HUES64 (cell line): ENCODE measurements around the gene TACC2.

Source experiments
- H3K27ac ChIP-seq: 2 replicates; pipeline ENCODE4 v1.7.0; 2013; ENCODE audit warnings: low read depth, low read length, inconsistent platforms
- H3K27me3 ChIP-seq: 2 replicates; pipeline ENCODE4 v1.6.1; 2013; ENCODE audit warnings: mild to moderate bottlenecking, low read length; ENCODE audit not compliant: insufficient read depth
- H3K36me3 ChIP-seq: 2 replicates; pipeline ENCODE4 v1.6.1; 2013; ENCODE audit warnings: mild to moderate bottlenecking, low read length; ENCODE audit not compliant: insufficient read depth
- H3K4me1 ChIP-seq: 2 replicates; pipeline ENCODE4 v1.6.1; 2013; ENCODE audit warnings: mild to moderate bottlenecking, low read length, moderate library complexity; ENCODE audit not compliant: insufficient read depth
- H3K4me3 ChIP-seq: 2 replicates; pipeline ENCODE4 v1.5.1; 2013; ENCODE audit warnings: mild to moderate bottlenecking, low read length, moderate library complexity
- H3K9ac ChIP-seq: 2 replicates; pipeline ENCODE4 v1.6.1; 2013; ENCODE audit warnings: mild to moderate bottlenecking, low read depth, low read length
- H3K9me3 ChIP-seq: 2 replicates; pipeline ENCODE4 v1.6.1; 2013; ENCODE audit warnings: low read depth, low read length; ENCODE audit not compliant: insufficient read depth
- WGBS: fragments of 150-250, 120-280 bp; methylation state at CpG from one replicate; pipeline ENCODE4 v1.1.7; 2013; ENCODE audit warnings: missing lambda C conversion rate; 5-methylcytosine and 5-hydroxymethylcytosine counted together

TACC2 gene

DNA sequence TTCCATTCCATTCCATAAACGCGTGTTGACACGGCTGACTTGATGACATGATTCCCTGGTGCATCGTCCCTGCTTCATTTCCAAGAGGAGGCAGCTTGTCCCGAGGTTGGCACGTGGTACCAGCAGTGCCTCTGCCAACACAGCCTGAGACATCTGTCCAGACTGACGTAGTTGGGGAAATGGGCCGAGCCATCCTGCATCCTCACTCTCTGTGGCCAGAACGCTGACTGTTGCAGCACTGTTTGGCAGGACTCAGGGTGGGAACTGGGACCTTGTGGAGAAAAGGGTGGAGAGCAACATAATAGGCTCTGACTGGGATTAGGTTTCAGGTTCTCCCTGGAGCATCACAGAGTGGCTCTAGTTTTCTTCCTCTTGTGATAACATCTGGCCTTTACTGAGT is 163.6 kb downstream of the TACC2 start:
- Histone ChIP-seq H3K27ac (no peak overlapping the region), H3K9ac (no peak overlapping the region), H3K36me3 (no peaks in the 10 kb centered on the region), H3K4me1 (peaks cover 18% of the 10 kb centered on the region), H3K27me3 (no peaks in the 10 kb centered on the region), H3K4me3 (no peak overlapping the region), H3K9me3 (no peaks in the 10 kb centered on the region)
- WGBS, result 91% methylated on average over 9 of the region's 9 CpGs

DNA sequence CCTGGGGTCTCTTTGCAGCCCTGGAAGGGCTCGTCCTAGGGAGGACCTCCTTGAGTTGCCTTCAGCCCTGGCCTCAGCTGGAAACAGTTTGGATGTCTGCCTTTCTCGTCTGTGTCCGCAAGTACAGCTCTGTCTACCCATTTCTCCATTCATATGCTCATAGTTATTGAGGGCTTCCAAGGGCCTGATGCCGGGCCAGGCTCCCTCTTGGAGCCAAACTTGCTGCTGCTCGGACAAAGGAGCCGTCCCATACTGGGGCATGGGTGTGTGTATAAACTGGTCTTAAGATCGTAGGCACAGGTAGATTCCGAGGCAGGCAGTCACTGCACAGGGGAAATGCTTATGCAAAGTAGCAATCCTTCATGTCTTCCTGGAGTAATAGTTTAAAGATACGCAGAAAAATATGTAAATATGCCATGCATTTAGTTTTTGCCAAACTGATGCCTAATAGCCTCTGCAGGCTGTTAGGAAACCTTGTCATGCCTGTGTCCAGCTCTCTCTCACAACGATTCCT is 165.1 kb downstream of the TACC2 start:
- Histone ChIP-seq H3K4me3 (no peak overlapping the region), H3K36me3 (no peaks in the 10 kb centered on the region), H3K27ac (no peak overlapping the region), H3K4me1 (peaks cover 11% of the 10 kb centered on the region), H3K27me3 (no peaks in the 10 kb centered on the region), H3K9ac (no peak overlapping the region), H3K9me3 (no peaks in the 10 kb centered on the region)
- 71% methylated on average over 10 of the region's 10 CpGs for WGBS

- no peak overlapping the region for H3K9ac ChIP-seq
- 70% methylated on average over 21 of the region's 22 CpGs for WGBS
- no peak overlapping the region for H3K4me3 ChIP-seq
These were observed 165.8 kb downstream of the TACC2 start for GRCh38 chr10:122154545-122155366.

GRCh38 chr10:122157451-122157850 is 168.5 kb downstream of the TACC2 start:
- H3K27me3 ChIP-seq, result no peaks in the 10 kb centered on the region
- peaks cover 16% of the 10 kb centered on the region for H3K4me1 ChIP-seq
- no peak overlapping the region for H3K4me3 ChIP-seq
- H3K9ac ChIP-seq, result no peak overlapping the region
- no peak overlapping the region for H3K27ac ChIP-seq
- no peaks in the 10 kb centered on the region for H3K9me3 ChIP-seq
- H3K36me3 ChIP-seq, result no peaks in the 10 kb centered on the region
- WGBS, result 85% methylated on average over 5 of the region's 5 CpGs

More at GRCh38 chr10:122154545-122155366, 165.8 kb downstream of the TACC2 start:
- Histone ChIP-seq H3K36me3 (no peaks in the 10 kb centered on the region), H3K27me3 (no peaks in the 10 kb centered on the region), H3K27ac (0 out of 2 replicates have a peak overlapping the region, but pooled peaks have one; percentile 44), H3K9me3 (no peaks in the 10 kb centered on the region), H3K4me1 (peaks cover 10% of the 10 kb centered on the region)

GRCh38 chr10:122158362-122158761 is 169.4 kb downstream of the TACC2 start:
- 92% methylated on average over 4 of the region's 4 CpGs for WGBS
- Histone ChIP-seq H3K9me3 (no peaks in the 10 kb centered on the region), H3K27me3 (no peaks in the 10 kb centered on the region), H3K4me3 (no peak overlapping the region), H3K4me1 (peaks cover 20% of the 10 kb centered on the region), H3K27ac (no peak overlapping the region), H3K9ac (no peak overlapping the region), H3K36me3 (no peaks in the 10 kb centered on the region)

DNA sequence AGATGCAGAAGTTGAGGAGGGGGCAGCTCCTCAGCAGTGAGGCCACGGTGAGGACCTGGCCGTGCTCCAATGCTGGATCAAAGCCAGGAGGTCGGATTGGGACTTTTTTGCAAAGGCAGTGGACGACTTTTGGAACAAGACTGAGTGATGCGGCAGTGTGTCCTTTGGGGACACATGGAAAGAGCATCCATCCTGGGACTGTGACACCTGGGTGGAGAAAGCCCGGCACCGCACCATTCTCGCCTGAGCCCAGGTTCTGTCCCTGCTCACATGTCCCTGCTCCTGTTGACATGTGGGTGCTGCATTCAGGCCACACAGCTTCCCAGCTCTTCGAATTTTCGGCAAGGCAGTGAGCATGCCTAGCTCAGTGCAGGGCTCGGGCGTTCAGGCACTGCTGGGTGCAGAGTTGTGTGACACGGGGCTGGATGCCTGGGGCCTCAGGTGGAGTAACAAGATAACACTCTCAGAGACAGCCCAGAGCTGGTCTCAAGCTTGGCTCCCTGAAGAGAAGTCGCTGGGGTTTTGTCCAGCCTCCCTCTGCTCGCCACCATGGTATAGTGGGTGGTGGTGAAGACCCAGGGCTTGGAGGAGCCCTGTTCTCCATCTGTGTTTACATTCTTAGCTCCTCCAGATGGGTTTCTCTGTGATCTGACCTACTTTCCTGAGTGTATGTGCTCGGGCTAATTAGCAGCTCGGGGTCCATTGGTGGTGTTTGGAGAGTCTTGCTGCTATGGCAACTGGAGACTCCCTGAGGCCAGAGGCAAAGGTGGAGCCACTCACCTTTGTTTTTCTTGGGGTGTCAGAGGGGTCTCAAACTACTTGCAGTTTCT is 170.4 kb downstream of the TACC2 start:
- H3K9ac ChIP-seq, result no peak overlapping the region
- no peaks in the 10 kb centered on the region for H3K36me3 ChIP-seq
- H3K4me3 ChIP-seq, result no peak overlapping the region
- WGBS, result 86% methylated on average over 17 of the region's 17 CpGs
- H3K9me3 ChIP-seq, result no peaks in the 10 kb centered on the region
- peaks cover 3% of the 10 kb centered on the region for H3K27me3 ChIP-seq
- H3K4me1 ChIP-seq, result peaks cover 20% of the 10 kb centered on the region
- H3K27ac ChIP-seq, result no peak overlapping the region

- no peaks in the 10 kb centered on the region for H3K9me3 ChIP-seq
- WGBS, result 72% methylated on average over 8 of the region's 8 CpGs
- H3K27me3 ChIP-seq, result peaks cover 13% of the 10 kb centered on the region
- H3K36me3 ChIP-seq, result no peaks in the 10 kb centered on the region
- H3K4me3 ChIP-seq, result no peak overlapping the region
- H3K4me1 ChIP-seq, result peaks cover 23% of the 10 kb centered on the region
- H3K27ac ChIP-seq, result no peak overlapping the region
- no peak overlapping the region for H3K9ac ChIP-seq
These were observed 172.8 kb downstream of the TACC2 start for GRCh38 chr10:122161795-122162194.

DNA sequence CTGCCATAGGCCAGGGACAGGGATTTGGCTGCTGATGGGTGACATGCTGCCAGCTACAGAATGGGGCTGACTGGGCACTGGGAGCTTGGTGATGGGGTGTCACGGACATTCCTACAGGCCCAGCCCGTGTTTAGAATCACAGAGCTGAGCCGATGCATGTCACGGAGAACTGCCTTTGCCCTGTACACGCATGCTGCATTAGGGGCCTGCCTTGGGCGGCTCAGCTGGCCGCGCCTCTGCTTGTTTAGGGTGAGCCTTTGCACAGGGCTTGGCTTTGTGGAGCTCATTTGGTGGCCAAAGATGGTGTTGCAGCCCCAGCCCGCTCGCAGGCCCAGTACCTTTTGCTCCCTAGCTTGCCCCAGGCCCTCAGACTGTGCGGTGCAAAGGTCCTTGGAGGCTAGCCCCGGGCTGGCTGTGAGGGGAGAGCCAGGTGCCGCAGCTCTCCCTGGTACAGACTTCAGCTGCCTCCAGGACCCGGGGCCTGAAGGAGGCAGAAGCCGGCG is 173.8 kb downstream of the TACC2 start:
- Histone ChIP-seq H3K36me3 (no peaks in the 10 kb centered on the region), H3K9ac (peak overlapping the region; percentile 87), H3K9me3 (no peaks in the 10 kb centered on the region), H3K27ac (peak overlapping the region; percentile 89), H3K4me1 (peaks cover 29% of the 10 kb centered on the region), H3K27me3 (peaks cover 13% of the 10 kb centered on the region), H3K4me3 (peak overlapping the region; percentile 82)
- 35% methylated on average over 16 of the region's 16 CpGs for WGBS

GRCh38 chr10:122163174-122164022 is 174.4 kb downstream of the TACC2 start:
- Histone ChIP-seq H3K27ac (peak overlapping the region; percentile 89), H3K9me3 (no peaks in the 10 kb centered on the region), H3K4me3 (peak overlapping the region; percentile 82), H3K36me3 (no peaks in the 10 kb centered on the region), H3K27me3 (peaks cover 13% of the 10 kb centered on the region), H3K4me1 (peaks cover 30% of the 10 kb centered on the region), H3K9ac (peak overlapping the region; percentile 87)
- WGBS, result under 1% methylated on average over 89 of the region's 89 CpGs

DNA sequence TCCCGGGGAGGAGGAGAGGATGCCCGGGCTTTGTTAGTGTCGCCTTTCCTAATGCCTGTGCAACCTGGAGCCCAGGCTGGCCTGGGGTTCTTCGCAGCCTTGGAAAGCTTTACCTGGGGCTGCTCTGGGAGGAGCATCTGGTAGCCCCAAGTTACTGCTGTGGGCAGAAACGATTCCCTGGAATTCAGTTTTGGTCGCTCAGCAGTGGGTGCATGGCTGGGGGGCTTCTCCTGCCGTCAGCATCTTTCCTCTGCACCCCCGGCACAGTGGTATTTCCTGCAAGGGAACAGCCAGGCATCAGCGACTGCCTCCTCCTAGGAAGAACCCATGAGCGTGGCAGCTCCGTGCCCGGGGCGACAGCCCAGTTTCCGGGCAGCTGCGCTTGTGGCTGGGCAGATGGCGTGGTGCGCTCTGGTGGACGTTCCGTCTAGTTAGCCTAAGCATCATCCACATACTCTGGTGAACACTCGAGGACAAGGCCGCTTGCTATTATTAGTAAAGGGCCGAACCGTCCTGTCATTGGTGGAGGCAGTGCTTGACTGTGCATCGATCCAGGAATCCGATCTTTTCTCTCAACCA is 175.1 kb downstream of the TACC2 start:
- peak overlapping the region; percentile 82 for H3K4me3 ChIP-seq

More for the DNA sequence above, 175.1 kb downstream of the TACC2 start:
- H3K27me3 ChIP-seq, result peaks cover 13% of the 10 kb centered on the region
- 2% methylated on average over 25 of the region's 25 CpGs for WGBS
- H3K27ac ChIP-seq, result peak overlapping the region; percentile 89
- peaks cover 30% of the 10 kb centered on the region for H3K4me1 ChIP-seq
- no peaks in the 10 kb centered on the region for H3K9me3 ChIP-seq
- no peaks in the 10 kb centered on the region for H3K36me3 ChIP-seq
- peak overlapping the region; percentile 87 for H3K9ac ChIP-seq
